ENCODE measurements around the gene CHRNA7.

DNA sequence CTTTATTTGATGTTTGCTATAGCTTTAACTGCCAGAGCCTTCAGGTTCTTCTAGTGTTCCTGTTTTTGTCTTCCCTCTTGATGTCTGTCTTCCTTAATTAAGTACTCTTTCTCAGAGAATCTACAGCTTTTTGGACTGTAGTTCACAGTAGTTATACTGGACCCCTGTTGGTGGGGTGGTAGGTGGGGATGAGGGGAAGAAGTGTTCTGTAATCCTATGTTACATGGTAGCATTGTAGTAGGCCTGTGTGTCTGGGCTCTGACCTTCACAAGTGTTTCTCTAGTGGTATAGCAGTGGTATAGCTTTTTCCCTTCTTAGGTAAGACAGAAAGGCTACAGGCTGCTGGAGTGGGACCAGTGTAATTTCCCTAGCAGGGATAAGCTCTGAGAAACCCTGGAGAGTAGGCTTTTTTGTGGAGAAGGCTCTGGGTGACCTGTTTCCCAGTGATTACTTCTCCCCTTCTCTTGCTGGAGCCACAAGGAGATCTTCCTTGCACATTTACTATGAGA is 59.6 kb downstream of the CHRNA7 start:
- TF ChIP-seq RAD21 (conservative IDR thresholded peaks at IDR 0.05 in 1 of 2, IDR thresholded peaks at IDR 0.05 in 1 of 2) (no peak), NR3C1 (IDR thresholded peaks at IDR 0.05) (no peak), RNF2 (IDR thresholded peaks at IDR 0.05; ENCODE audit: borderline replicate concordance, low read depth) (no peak), EHMT2 (IDR thresholded peaks at IDR 0.05; ENCODE audit: low read depth) (no peak), CBX8 (IDR thresholded peaks at IDR 0.05) (no peak), POLR2A (IDR thresholded peaks at IDR 0.05; ENCODE audit: low read length) (no peak), MAX (IDR thresholded peaks at IDR 0.05) (no peak)
- TF ChIP-seq, protein P1, sequence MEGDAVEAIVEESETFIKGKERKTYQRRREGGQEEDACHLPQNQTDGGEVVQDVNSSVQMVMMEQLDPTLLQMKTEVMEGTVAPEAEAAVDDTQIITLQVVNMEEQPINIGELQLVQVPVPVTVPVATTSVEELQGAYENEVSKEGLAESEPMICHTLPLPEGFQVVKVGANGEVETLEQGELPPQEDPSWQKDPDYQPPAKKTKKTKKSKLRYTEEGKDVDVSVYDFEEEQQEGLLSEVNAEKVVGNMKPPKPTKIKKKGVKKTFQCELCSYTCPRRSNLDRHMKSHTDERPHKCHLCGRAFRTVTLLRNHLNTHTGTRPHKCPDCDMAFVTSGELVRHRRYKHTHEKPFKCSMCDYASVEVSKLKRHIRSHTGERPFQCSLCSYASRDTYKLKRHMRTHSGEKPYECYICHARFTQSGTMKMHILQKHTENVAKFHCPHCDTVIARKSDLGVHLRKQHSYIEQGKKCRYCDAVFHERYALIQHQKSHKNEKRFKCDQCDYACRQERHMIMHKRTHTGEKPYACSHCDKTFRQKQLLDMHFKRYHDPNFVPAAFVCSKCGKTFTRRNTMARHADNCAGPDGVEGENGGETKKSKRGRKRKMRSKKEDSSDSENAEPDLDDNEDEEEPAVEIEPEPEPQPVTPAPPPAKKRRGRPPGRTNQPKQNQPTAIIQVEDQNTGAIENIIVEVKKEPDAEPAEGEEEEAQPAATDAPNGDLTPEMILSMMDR (IDR thresholded peaks at IDR 0.05), result no peak
- TF ChIP-seq, protein P2, sequence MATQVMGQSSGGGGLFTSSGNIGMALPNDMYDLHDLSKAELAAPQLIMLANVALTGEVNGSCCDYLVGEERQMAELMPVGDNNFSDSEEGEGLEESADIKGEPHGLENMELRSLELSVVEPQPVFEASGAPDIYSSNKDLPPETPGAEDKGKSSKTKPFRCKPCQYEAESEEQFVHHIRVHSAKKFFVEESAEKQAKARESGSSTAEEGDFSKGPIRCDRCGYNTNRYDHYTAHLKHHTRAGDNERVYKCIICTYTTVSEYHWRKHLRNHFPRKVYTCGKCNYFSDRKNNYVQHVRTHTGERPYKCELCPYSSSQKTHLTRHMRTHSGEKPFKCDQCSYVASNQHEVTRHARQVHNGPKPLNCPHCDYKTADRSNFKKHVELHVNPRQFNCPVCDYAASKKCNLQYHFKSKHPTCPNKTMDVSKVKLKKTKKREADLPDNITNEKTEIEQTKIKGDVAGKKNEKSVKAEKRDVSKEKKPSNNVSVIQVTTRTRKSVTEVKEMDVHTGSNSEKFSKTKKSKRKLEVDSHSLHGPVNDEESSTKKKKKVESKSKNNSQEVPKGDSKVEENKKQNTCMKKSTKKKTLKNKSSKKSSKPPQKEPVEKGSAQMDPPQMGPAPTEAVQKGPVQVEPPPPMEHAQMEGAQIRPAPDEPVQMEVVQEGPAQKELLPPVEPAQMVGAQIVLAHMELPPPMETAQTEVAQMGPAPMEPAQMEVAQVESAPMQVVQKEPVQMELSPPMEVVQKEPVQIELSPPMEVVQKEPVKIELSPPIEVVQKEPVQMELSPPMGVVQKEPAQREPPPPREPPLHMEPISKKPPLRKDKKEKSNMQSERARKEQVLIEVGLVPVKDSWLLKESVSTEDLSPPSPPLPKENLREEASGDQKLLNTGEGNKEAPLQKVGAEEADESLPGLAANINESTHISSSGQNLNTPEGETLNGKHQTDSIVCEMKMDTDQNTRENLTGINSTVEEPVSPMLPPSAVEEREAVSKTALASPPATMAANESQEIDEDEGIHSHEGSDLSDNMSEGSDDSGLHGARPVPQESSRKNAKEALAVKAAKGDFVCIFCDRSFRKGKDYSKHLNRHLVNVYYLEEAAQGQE (IDR thresholded peaks at IDR 0.05), result no peak
- TF ChIP-seq, protein P3, sequence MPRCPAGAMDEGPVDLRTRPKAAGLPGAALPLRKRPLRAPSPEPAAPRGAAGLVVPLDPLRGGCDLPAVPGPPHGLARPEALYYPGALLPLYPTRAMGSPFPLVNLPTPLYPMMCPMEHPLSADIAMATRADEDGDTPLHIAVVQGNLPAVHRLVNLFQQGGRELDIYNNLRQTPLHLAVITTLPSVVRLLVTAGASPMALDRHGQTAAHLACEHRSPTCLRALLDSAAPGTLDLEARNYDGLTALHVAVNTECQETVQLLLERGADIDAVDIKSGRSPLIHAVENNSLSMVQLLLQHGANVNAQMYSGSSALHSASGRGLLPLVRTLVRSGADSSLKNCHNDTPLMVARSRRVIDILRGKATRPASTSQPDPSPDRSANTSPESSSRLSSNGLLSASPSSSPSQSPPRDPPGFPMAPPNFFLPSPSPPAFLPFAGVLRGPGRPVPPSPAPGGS (IDR thresholded peaks at IDR 0.05), result no peak
